ENCODE data around the gene AKT1. TPM values are rescaled to one million over a fixed set of nuclear protein-coding genes. Genes with fewer than 3 reads are reported as not detected.
A peak's percentile ranks its signal among the peaks of the same experiment; 100 is the strongest.

AKT1 gene
- total and polyA plus RNA-seq, 2 of the 4 experiments (the other 2 are of a cell fraction): 193 to 221 TPM

DNA sequence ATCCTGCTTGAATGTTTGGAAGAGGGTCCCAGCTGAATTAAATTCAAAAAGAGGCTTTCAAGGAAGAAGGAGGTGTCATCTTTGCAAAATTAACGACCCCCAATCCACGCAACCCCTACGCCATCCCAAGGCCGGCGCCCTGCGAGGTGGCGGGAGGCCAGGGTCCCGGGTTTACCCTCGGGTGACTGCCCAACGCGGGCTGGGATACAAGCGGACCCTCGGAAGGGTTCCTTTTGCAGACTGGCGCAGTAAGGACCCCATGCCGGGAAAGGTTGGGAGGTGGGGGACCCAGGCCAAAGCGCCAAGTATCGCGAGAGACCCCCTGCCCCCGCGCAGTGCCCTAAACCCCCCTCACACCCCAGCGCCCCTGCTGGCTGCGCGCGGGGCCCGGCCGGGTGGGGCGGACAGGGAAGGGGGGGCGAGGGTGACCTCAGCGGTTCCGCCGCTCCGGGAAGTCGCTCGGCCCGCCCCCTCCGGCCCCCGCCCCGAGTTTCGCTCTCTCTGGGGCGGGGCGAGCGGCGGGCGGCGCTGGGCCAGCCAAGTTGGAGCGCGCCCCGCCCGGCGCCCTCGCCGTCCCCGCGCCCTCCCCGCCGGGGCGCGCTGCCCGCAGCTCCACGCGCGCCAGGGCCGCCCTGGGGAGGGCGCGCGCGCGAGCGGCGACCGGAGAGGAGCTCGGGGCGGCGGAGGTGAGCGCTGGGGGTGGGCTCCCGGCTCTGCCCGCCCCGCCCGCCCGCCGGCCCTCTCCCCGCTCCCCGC is 4.6 kb upstream of the AKT1 start:
- Histone ChIP-seq H3K79me1 (ENCODE audit: low read depth in 1 of 2, low read length in 2 of 2) (peaks cover 0 to 10% of the 10 kb centered on the region in 2 experiments; a peak in 1 of 4 replicates), H2AFZ (replicated peaks; ENCODE audit: low read length, poor library complexity) (peak overlapping the region; percentile 89), H3K14ac (replicated peaks; ENCODE audit: low read depth, low read length) (peak overlapping the region; percentile 81), H3K4me3 (ENCODE audit: insufficient read depth, low read depth, low read length) (peak overlapping the region; percentile 61), H3K9me1 (ENCODE audit: insufficient read depth, low read length) (peaks cover 9% of the 10 kb centered on the region; the same call in 1 of the 2 replicates), H2BK120ac (ENCODE audit: low read depth, low read length) (peak overlapping the region; percentile 46; the same call in 1 of the 2 replicates), H3K4me2 (ENCODE audit: low read depth, low read length) (peak overlapping the region; percentile 53), H3K4me1 (ENCODE audit: control insufficient read depth, insufficient read depth, low read length) (peaks cover 22% of the 10 kb centered on the region), H4K20me1 (ENCODE audit: insufficient read depth, low read length) (no peaks in the 10 kb centered on the region; the same call in 1 of the 2 replicates), H3K23ac (ENCODE audit: low read depth, low read length) (no peak overlapping the region; the same call in 1 of the 2 replicates), H2BK20ac (ENCODE audit: low read depth, low read length) (no peak overlapping the region), H4K5ac (ENCODE audit: low read depth, low read length) (peak overlapping the region; percentile 59), H4K91ac (ENCODE audit: insufficient read depth, low read depth, low read length) (peak overlapping the region; percentile 82), H2AK5ac (ENCODE audit: low read depth, low read length) (peak overlapping the region; percentile 76), H3K18ac (ENCODE audit: low read depth, low read length) (peak overlapping the region; percentile 29; the same call in 1 of the 2 replicates), H2AK9ac (replicated peaks; ENCODE audit: low read depth, low read length, poor library complexity) (peak overlapping the region; percentile 83), H3K36me3 (ENCODE audit: control insufficient read depth, insufficient read depth, low read length) (no peaks in the 10 kb centered on the region), H3K27me3 (ENCODE audit: control insufficient read depth, insufficient read depth, low read length) (no peaks in the 10 kb centered on the region), H3K9ac (ENCODE audit: low read depth, low read length) (peak overlapping the region; percentile 41), H2BK15ac (ENCODE audit: low read depth, low read length) (no peak overlapping the region; the same call in 2 of the 3 replicates), H3K9me3 (ENCODE audit: control insufficient read depth, insufficient read depth, low read length) (no peaks in the 10 kb centered on the region), H2BK5ac (ENCODE audit: low read depth, low read length, poor library complexity, severe bottlenecking) (no peak overlapping the region), H3K56ac (ENCODE audit: extremely low read depth, insufficient read depth, low read length) (peak overlapping the region; percentile 47; the same call in 1 of the 2 replicates), H4K8ac (ENCODE audit: low read depth in 2 of 2, low read length in 2 of 2) (peak overlapping the region; percentile 85 to 99; a peak in 3 of 4 replicates), H3K27ac (ENCODE audit: insufficient read depth, low read length) (peak overlapping the region; percentile 23), H3K4ac (ENCODE audit: low read depth, low read length) (peak overlapping the region; percentile 84)
- ChIA-PET CTCF (interaction anchor here (0.9 kb wide), 1 partner anchor 27 kb away, joined by 3 read pairs; no protein-coding TSS in a partner anchor), POLR2A (ENCODE audit: unreplicated experiment) (no interaction called here)
- ATAC-seq (ENCODE audit: low read depth): peak; percentile 75
- intact Hi-C loops (cut with micrococcal nuclease): no loop called here
- dilution Hi-C loops (cut with HindIII; ENCODE audit: low sequenced_read_pairs, unreplicated experiment): no loop called here
- in situ Hi-C loops (cut with MboI; ENCODE audit: low sequenced_read_pairs): no loop called here
- DNase-seq: peak; percentile 67
- BruUV-seq (replicated peaks): no TSS peak
- 0% methylated on average over 32 of the region's 83 CpGs; no CpG with 5 or more reads in 1 of the 2 experiments for WGBS, 2 experiments (ENCODE audit: extremely low coverage in 2 of 2, insufficient read length in 1 of 2)
- TF ChIP-seq RFX5 (IDR thresholded peaks at IDR 0.05; ENCODE audit: low read depth, low read length): no peak
- TF ChIP-seq CTCF (conservative IDR thresholded peaks at IDR 0.05; ENCODE audit: low read depth, low read length): peak; percentile 41
- TF ChIP-seq MAZ (IDR thresholded peaks at IDR 0.05; ENCODE audit: borderline replicate concordance, low read depth, low read length): peak; percentile 92
- TF ChIP-seq USF2 (IDR thresholded peaks at IDR 0.05; ENCODE audit: low read depth, low read length): no peak
